Measurements from ENCODE around the gene GP5. TPM values are rescaled to one million over a fixed set of nuclear protein-coding genes. Genes with fewer than 3 reads are reported as not detected.
A peak's percentile ranks its signal among the peaks of the same experiment; 100 is the strongest.

Gene GP5
- total and polyA plus RNA-seq, 2 of the 13 experiments (the other 11 are each of a cell fraction or from before 2014, with no cell fraction given): not detected

GRCh38 chr3:194446754-194447153 is 47.7 kb upstream of the GP5 start (continued):
- no peak for TF ChIP-seq HMGXB3 (CRISPR knock-in tag; IDR thresholded peaks at IDR 0.05; ENCODE audit: borderline replicate concordance)
- no peak for TF ChIP-seq MAFG (CRISPR knock-in tag; IDR thresholded peaks at IDR 0.05)
- TF ChIP-seq MTF1 (CRISPR knock-in tag; IDR thresholded peaks at IDR 0.05): no peak
- no peak for TF ChIP-seq ETS1 (CRISPR knock-in tag; IDR thresholded peaks at IDR 0.05)
- no peak for TF ChIP-seq SMYD3 (CRISPR knock-in tag; IDR thresholded peaks at IDR 0.05)
- TF ChIP-seq MYPOP (CRISPR knock-in tag; IDR thresholded peaks at IDR 0.05): no peak
- no peak for TF ChIP-seq ZNF430 (CRISPR knock-in tag; IDR thresholded peaks at IDR 0.05)
- no peak for TF ChIP-seq IRX3 (CRISPR knock-in tag; IDR thresholded peaks at IDR 0.05; ENCODE audit: borderline replicate concordance, low read depth)
- TF ChIP-seq ZBTB25 (CRISPR knock-in tag; IDR thresholded peaks at IDR 0.05): no peak
- TF ChIP-seq ETV5 (CRISPR knock-in tag; IDR thresholded peaks at IDR 0.05; ENCODE audit: borderline replicate concordance): peak; percentile 66; the same call in 1 of the 2 replicates
- no peak for TF ChIP-seq YEATS4 (CRISPR knock-in tag; IDR thresholded peaks at IDR 0.05; ENCODE audit: borderline replicate concordance)
- TF ChIP-seq NPAS2 (CRISPR knock-in tag; IDR thresholded peaks at IDR 0.05; ENCODE audit: borderline replicate concordance): no peak
- no peak for TF ChIP-seq ATRX (CRISPR knock-in tag; IDR thresholded peaks at IDR 0.05; ENCODE audit: borderline replicate concordance)
- no peak for TF ChIP-seq ZNF343 (CRISPR knock-in tag; IDR thresholded peaks at IDR 0.05)
- no peak for TF ChIP-seq GABPB1 (CRISPR knock-in tag; IDR thresholded peaks at IDR 0.05)
- no peak for TF ChIP-seq PRDM10 (CRISPR knock-in tag; IDR thresholded peaks at IDR 0.05; ENCODE audit: low read depth)
- TF ChIP-seq KLF9 (CRISPR knock-in tag; IDR thresholded peaks at IDR 0.05; ENCODE audit: low read depth): no peak
- TF ChIP-seq MXI1 (IDR thresholded peaks at IDR 0.05; ENCODE audit: borderline replicate concordance, low read depth, low read length): no peak
- TF ChIP-seq KLF16 (CRISPR knock-in tag; IDR thresholded peaks at IDR 0.05): 0 out of 4 replicates have a peak, but pooled peaks of 1 of the 2 experiments have one; percentile 32
- TF ChIP-seq KMT2A (CRISPR knock-in tag; IDR thresholded peaks at IDR 0.05): no peak
